ENCODE measurements around the gene CLCN6.

GRCh38 chr1:11796036-11796828 lies 9.8 kb upstream of the CLCN6 start:
- TF ChIP-seq RFX5 (IDR thresholded peaks at IDR 0.05) (no peak), SMC3 (IDR thresholded peaks at IDR 0.05) (no peak), CTCF (IDR thresholded peaks at IDR 0.05) (no peak), USF2 (IDR thresholded peaks at IDR 0.05) (no peak), TP53 (CRISPR knock-in tag; IDR thresholded peaks at IDR 0.05) (no peak), MAX (IDR thresholded peaks at IDR 0.05) (no peak), CHD4 (IDR thresholded peaks at IDR 0.05; ENCODE audit: borderline replicate concordance) (no peak), CHD2 (IDR thresholded peaks at IDR 0.05; ENCODE audit: low read length, partially characterized antibody) (no peak), EHMT2 (IDR thresholded peaks at IDR 0.05; ENCODE audit: low read depth) (no peak), MYC (IDR thresholded peaks at IDR 0.05; ENCODE audit: borderline replicate concordance, low read length) (no peak)

All from A549 (cell line).